GM23248 (cell line): Measurements from ENCODE around the gene GPATCH8. TPM values are rescaled to one million over a fixed set of nuclear protein-coding genes. Genes with fewer than 3 reads are reported as not detected.

ENCODE experiments used
- DNase-seq: peaks from one replicate; pipeline ENCODE4 v3.0.0-alpha.2; 2015
- H2AFZ ChIP-seq: fragments of 200-600 bp; sonication (generic); 2 replicates; pipeline ENCODE4 v1.6.1; 2016; ENCODE audit warnings: antibody characterized with exemption
- H3F3A ChIP-seq: fragments of 200-600 bp; sonication (generic); 2 replicates; pipeline ENCODE4 v1.6.1; 2016; ENCODE audit warnings: mild to moderate bottlenecking, antibody characterized with exemption, mixed run types; ENCODE audit not compliant: insufficient read depth
- H3K27ac ChIP-seq: fragments of 200-600 bp; sonication (generic); 2 replicates; pipeline ENCODE4 v1.5.1; 2016; ENCODE audit warnings: mild to moderate bottlenecking
- H3K27me3 ChIP-seq: fragments of 200-600 bp; sonication (generic); replicated peaks from 2 replicates; pipeline ENCODE4 v1.6.1; 2016; ENCODE audit warnings: mild to moderate bottlenecking; ENCODE audit not compliant: insufficient read depth
- H3K36me3 ChIP-seq: fragments of 200-600 bp; sonication (generic); 2 replicates; pipeline ENCODE4 v1.6.1; 2016; ENCODE audit warnings: low read depth, mild to moderate bottlenecking
- H3K4me1 ChIP-seq: fragments of 200-600 bp; sonication (generic); 2 replicates; pipeline ENCODE4 v1.6.1; 2016; ENCODE audit warnings: mild to moderate bottlenecking; ENCODE audit not compliant: insufficient read depth
- H3K4me2 ChIP-seq: fragments of 200-600 bp; sonication (generic); one replicate; pipeline ENCODE4 v1.6.1; 2016; ENCODE audit warnings: mild to moderate bottlenecking; ENCODE audit not compliant: unreplicated experiment
- H3K4me3 ChIP-seq: fragments of 200-600 bp; sonication (generic); 2 replicates; pipeline ENCODE4 v1.5.1; 2016; ENCODE audit warnings: mild to moderate bottlenecking
- H3K79me2 ChIP-seq: fragments of 200-600 bp; sonication (generic); 2 replicates; pipeline ENCODE4 v1.6.1; 2016; ENCODE audit warnings: mild to moderate bottlenecking; ENCODE audit not compliant: insufficient read depth
- H3K9ac ChIP-seq: fragments of 200-600 bp; sonication (generic); 2 replicates; pipeline ENCODE4 v1.6.1; 2016; ENCODE audit warnings: mild to moderate bottlenecking
- H3K9me2 ChIP-seq: fragments of 200-600 bp; sonication (generic); 2 replicates; pipeline ENCODE4 v1.6.1; 2016; ENCODE audit warnings: mixed run types, mild to moderate bottlenecking, moderate library complexity; ENCODE audit not compliant: insufficient read depth
- H3K9me3 ChIP-seq: fragments of 200-600 bp; sonication (generic); one replicate; pipeline ENCODE4 v1.6.1; 2017; ENCODE audit warnings: low read depth
- H4K20me1 ChIP-seq: fragments of 200-600 bp; sonication (generic); 2 replicates; pipeline ENCODE4 v1.6.0; 2016; ENCODE audit not compliant: insufficient read depth
- EZH2 ChIP-seq: fragments of 200-600 bp; sonication (generic); IDR thresholded peaks from 2 replicates; pipeline ENCODE4 v1.6.1; 2018; ENCODE audit warnings: antibody characterized with exemption, mild to moderate bottlenecking; ENCODE audit not compliant: insufficient read depth, poor library complexity, severe bottlenecking
- EZH2phosphoT487 ChIP-seq: fragments of 200-600 bp; sonication (generic); IDR thresholded peaks from 2 replicates; pipeline ENCODE4 v1.6.1; 2018; ENCODE audit warnings: antibody characterized with exemption, moderate library complexity, mild to moderate bottlenecking, low read depth; ENCODE audit not compliant: insufficient read depth
- WGBS, 2 experiments: methylation state at CpG; one replicate each; pipeline ENCODE4 v1.1.6; 2015 to 2017; ENCODE audit warnings: low lambda C conversion rate in 2 of 2, low coverage in 1 of 2; ENCODE audit errors: missing lambda C conversion rate in 2 of 2; 5-methylcytosine and 5-hydroxymethylcytosine counted together
- in situ Hi-C: fragments of 300-500 bp; cut with MboI; formaldehyde crosslinking; loops from 2 replicates; pipeline ENCODE4 v1.15.0; 2020
- polyA plus RNA-seq: library from polyadenylated mRNA; unstranded; fragments of >200 nt; fragmentation: Nextera tagmentation; extraction: Ambion mirVana; gene quantifications from 2 replicates; pipeline ENCODE4 v1.2.1, GENCODE V29; 2016
- total RNA-seq: library from RNA; depleted of rRNA; stranded (reverse); fragments of >200 nt; shearing (Covaris generic); gene quantifications from 2 replicates; pipeline ENCODE4 v1.2.3, GENCODE V29; 2014

Gene GPATCH8
- total and polyA plus RNA-seq, 2 experiments from 2014 or later: 18.0 to 28.4 TPM

GRCh38 chr17:44379887-44380286 lies 123.3 kb downstream of the GPATCH8 start:
- H3K4me2 ChIP-seq: no peak overlapping the region
- 80% methylated on average over 10 of the region's 10 CpGs for WGBS, 2 experiments
- no peak overlapping the region for H3K4me3 ChIP-seq
- no peaks in the 10 kb centered on the region for H3K79me2 ChIP-seq
- in situ Hi-C loops: no loop called here
- peaks cover 9% of the 10 kb centered on the region for H3K27me3 ChIP-seq
- H3K9me3 ChIP-seq: no peaks in the 10 kb centered on the region
- no peaks in the 10 kb centered on the region for H3K9me2 ChIP-seq
- H3K4me1 ChIP-seq: no peaks in the 10 kb centered on the region
- no peaks in the 10 kb centered on the region for H3K36me3 ChIP-seq
- H3K9ac ChIP-seq: no peak overlapping the region
- DNase-seq: no peak
- no peak for TF ChIP-seq EZH2phosphoT487
- TF ChIP-seq EZH2: no peak
- no peaks in the 10 kb centered on the region for H4K20me1 ChIP-seq
- H3F3A ChIP-seq: no peaks in the 10 kb centered on the region
- H3K27ac ChIP-seq: no peak overlapping the region
- no peak overlapping the region for H2AFZ ChIP-seq

GRCh38 chr17:44378171-44378705 lies 125.0 kb downstream of the GPATCH8 start:
- Histone ChIP-seq H3K9ac (no peak overlapping the region), H3F3A (no peaks in the 10 kb centered on the region), H3K27me3 (peaks cover under 1% of the 10 kb centered on the region), H3K4me1 (no peaks in the 10 kb centered on the region), H3K4me2 (no peak overlapping the region), H2AFZ (no peak overlapping the region), H4K20me1 (no peaks in the 10 kb centered on the region), H3K36me3 (no peaks in the 10 kb centered on the region), H3K4me3 (no peak overlapping the region), H3K27ac (no peak overlapping the region), H3K9me2 (no peaks in the 10 kb centered on the region), H3K9me3 (no peaks in the 10 kb centered on the region), H3K79me2 (no peaks in the 10 kb centered on the region)
- in situ Hi-C loops: no loop called here
- 79 to 80% methylated on average over 14 of the region's 14 CpGs for WGBS, 2 experiments
- TF ChIP-seq EZH2phosphoT487 (no peak), EZH2 (no peak)
- DNase-seq: no peak

GRCh38 chr17:44376779-44377178 lies 126.4 kb downstream of the GPATCH8 start:
- DNase-seq: no peak
- H3K36me3 ChIP-seq: no peaks in the 10 kb centered on the region
- H3K4me2 ChIP-seq: no peak overlapping the region
- no peak overlapping the region for H3K9ac ChIP-seq
- no peak for TF ChIP-seq EZH2phosphoT487
- no peaks in the 10 kb centered on the region for H3K79me2 ChIP-seq
- H2AFZ ChIP-seq: no peak overlapping the region
- no peak overlapping the region for H3K4me3 ChIP-seq
- H3K27ac ChIP-seq: no peak overlapping the region
- H3K9me3 ChIP-seq: no peaks in the 10 kb centered on the region
- no peaks in the 10 kb centered on the region for H3K9me2 ChIP-seq
- no peaks in the 10 kb centered on the region for H3F3A ChIP-seq
- no peaks in the 10 kb centered on the region for H4K20me1 ChIP-seq
- WGBS, 2 experiments: 73 to 82% methylated on average over 11 to 12 of the region's 12 CpGs
- H3K4me1 ChIP-seq: no peaks in the 10 kb centered on the region
- H3K27me3 ChIP-seq: peaks cover 2% of the 10 kb centered on the region; the same call in 1 of the 2 replicates
- in situ Hi-C loops: no loop called here

GRCh38 chr17:44376124-44376523 lies 127.1 kb downstream of the GPATCH8 start:
- DNase-seq: peak; percentile 57
- Histone ChIP-seq H3F3A (no peaks in the 10 kb centered on the region), H2AFZ (no peak overlapping the region), H3K27me3 (peaks cover 5% of the 10 kb centered on the region; the same call in 1 of the 2 replicates), H3K4me3 (no peak overlapping the region), H3K9ac (no peak overlapping the region), H3K9me2 (no peaks in the 10 kb centered on the region), H3K27ac (no peak overlapping the region), H3K4me2 (no peak overlapping the region), H3K4me1 (no peaks in the 10 kb centered on the region), H3K36me3 (no peaks in the 10 kb centered on the region), H3K9me3 (no peaks in the 10 kb centered on the region), H4K20me1 (no peaks in the 10 kb centered on the region), H3K79me2 (no peaks in the 10 kb centered on the region)
- no peak for TF ChIP-seq EZH2phosphoT487
- no peak for TF ChIP-seq EZH2
- WGBS, 2 experiments: 7 to 8% methylated on average over 5 of the region's 5 CpGs
- in situ Hi-C loops: no loop called here
